GM15510 (cell line): Measurements from ENCODE around the gene CNTF.

Experiments used
- POLR2A ChIP-seq: IDR thresholded peaks from 3 replicates; pipeline ENCODE4 v1.6.1; 2011; ENCODE audit warnings: borderline replicate concordance; ENCODE audit not compliant: insufficient read length; ENCODE audit errors: extremely low read depth

The CNTF gene

DNA sequence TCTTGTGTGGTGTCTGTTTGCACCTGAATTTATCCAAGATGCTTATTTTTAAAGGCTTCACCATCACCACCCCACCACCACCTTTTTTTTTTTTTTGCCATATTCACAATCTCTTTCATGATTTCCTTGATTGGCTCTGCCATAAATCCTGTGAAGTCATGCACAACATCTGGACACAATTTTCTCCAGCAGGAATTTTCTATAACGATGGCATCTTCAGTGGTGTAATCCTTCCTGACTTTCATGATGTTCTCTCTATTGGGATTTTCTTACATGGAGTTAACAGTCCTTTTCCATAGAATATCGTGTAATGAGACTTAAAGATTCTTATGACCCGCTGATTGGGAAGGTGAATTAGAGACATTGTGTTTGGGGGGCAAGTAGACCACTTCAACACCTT is 25.8 kb upstream of the CNTF start:
- TF ChIP-seq POLR2A = no peak

- TF ChIP-seq POLR2A = no peak
Observed at GRCh38 chr11:58597486-58598144, 24.9 kb upstream of the CNTF start.

- TF ChIP-seq POLR2A = no peak
Observed at GRCh38 chr11:58600510-58600909, 22.0 kb upstream of the CNTF start.

DNA sequence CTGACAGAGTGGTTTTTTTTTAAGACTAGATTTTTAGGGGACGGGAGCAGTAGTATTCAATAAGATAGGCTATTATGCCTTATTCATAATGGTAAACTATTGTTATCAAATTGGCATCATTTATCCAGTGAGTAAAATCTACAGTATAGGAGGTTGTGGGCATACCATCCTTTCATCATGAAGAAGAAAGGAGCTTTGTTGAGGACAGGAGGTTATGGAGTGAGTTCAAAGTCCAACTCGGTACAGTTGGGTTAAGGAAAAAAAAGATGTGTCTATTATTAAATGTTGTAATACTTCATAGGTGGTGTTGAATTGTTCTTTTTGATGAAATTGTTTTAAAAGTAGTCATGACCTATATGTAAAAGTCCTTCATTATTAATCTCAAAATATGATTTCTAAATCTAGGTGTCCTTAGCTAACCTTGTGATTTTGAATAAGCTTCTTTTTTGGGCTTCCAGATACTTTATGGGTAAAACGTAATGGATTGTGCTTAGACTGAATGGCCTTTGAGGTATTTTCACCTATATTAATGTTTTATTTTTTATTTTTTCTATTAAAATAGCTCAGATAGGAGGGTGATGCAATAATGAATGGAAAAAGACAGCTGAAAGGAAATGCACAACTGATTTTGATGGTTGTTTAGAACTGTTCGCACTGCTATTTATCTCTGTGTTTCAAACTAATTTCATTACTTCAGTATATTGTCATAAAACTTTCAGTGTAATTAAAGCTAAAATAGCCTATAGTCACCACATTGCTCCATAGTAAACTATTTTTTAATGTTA is 15.3 kb upstream of the CNTF start:
- TF ChIP-seq POLR2A = no peak

- TF ChIP-seq POLR2A = no peak
Observed at GRCh38 chr11:58608331-58608730, 14.1 kb upstream of the CNTF start.

DNA sequence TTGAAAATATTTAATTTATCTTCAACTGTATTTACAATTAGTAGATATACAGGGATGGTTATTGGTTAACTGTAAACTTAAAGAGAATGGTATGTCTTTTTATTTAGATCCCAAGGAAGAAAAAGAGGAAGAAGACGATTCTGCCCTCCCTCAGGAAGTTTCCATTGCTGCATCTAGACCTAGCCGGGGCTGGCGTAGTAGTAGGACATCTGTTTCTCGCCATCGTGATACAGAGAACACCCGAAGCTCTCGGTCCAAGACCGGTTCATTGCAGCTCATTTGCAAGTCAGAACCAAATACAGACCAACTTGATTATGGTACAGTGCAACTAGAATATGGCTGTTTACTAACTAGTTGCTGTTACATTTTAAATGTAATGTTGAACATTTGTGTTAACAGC is 12.7 kb upstream of the CNTF start:
- TF ChIP-seq POLR2A = no peak

- TF ChIP-seq POLR2A = no peak
Observed at GRCh38 chr11:58613228-58613627, 9.2 kb upstream of the CNTF start.

DNA sequence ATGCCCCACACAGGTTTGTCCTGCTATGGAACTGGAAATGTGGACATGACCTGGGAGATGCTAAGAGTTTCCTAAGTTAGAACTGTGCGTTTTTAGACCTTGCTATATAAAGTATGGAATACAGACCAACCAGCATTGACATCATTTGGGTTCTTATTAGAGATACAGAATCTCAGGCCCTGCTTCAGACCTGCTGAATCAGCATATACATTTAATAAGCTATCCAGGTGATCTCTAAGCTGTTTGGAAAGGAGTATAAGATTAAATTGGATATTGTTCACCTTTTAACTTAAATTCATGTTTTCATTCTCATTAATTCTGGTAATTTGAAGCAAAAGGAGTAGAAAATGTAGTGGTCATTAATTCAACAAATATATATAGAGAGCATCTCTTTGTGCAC is 6.9 kb upstream of the CNTF start:
- TF ChIP-seq POLR2A = no peak

DNA sequence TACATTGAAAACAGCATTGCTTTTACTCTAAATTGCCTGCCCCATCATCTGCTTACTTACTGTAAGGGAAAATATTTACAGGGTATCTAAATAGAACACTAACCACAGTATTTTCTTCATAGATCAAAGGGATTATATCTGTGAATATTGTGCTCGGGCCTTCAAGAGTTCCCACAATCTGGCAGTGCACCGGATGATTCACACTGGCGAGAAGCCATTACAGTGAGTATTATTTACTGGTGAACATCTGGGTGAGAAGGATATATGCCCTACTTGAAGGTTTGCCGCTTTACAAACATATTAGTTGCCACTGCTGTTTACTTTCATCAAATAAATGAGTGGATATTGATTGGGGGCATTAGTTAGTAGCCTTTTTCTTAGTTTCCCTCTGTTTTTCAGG is 5.9 kb upstream of the CNTF start:
- TF ChIP-seq POLR2A = no peak

DNA sequence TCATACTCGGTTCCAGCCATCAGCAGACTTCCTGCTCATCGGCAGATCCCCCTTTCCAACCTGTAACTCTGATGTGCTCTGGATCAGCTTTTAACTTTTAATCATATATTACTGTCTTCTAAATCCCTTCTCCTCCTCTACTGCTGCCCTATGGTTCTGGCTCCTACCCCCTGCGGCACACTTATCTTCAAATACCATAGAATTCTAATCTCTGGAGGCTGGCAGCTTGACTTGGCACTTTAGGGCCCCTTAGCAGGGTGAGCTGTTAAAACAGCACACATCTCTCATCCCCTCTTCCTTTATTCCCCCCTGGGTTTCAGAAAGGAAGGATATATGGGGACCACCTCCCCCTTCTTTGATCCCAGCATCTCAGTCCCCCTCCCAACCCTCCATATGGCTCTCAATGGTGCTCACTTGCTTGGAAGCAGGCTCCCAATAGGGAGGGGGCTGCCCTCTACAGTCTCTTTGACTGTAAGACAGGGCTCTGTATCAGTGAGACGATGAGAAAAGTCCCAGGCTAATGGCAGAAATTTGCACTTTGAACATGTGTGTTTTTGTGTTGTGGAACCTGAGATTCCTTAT is 4.4 kb upstream of the CNTF start:
- TF ChIP-seq POLR2A = no peak

DNA sequence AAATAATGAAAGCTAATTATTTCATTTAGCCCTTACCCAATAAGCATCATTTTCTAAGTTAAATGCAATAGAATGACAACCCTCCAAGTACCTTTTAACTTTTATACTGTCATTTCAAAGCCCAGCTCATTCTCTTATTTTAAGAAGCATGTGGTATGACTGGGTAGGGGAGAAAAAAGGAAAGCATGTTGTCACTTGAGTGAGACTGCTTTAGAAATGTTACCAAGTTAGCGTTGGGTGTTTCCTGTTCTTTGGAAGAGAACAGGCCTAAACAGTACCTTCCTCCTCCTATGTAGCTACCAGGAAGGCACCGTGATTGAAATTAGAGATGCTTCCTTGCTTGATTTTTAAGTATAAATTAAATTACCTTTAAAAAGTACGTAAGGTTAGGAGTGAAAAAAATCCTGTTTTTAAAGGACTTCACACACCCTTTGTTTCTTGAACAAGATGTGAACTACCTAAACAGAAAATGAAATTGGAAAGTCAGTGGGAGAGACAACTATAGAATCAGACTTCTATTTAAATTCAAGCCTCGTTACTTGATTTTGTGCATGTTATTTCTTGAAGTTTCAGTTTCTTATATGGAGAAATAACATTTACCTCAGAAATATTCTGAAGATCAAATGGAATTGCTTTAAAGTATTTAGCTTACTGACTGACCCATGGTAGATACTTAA is 741 bp upstream of the CNTF start:
- no peak for TF ChIP-seq POLR2A

- no peak for TF ChIP-seq POLR2A
Observed at GRCh38 chr11:58625086-58625485, 2.6 kb downstream of the CNTF start.

GRCh38 chr11:58625826-58626460 is 3.5 kb downstream of the CNTF start:
- TF ChIP-seq POLR2A = no peak

DNA sequence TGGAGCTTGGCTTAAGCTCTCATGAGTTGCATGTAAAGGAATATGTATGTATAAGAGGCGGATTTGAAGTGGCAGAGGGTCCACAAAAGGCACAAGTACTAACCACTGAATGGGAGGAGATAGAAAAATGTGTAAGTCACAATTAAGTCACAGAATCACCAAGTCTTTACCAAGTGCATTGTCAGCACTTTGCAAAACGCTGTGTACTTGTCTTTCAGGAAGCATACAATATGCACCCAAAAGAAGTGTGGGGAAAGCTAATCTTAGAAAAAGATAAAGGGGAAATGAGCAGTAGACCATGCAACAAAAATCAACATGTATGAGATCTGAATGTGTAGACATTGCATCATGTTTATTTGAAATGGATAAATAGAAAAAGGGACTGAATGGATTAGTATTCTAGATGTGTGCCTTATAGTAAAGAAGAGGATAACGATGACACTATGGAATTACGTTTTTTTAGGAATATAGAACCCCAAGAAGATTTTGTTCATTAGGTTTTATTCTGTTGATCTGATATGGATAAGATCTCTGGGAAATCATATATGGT is 4.5 kb downstream of the CNTF start:
- no peak for TF ChIP-seq POLR2A

- no peak for TF ChIP-seq POLR2A
Observed at GRCh38 chr11:58628446-58628845, 6.0 kb downstream of the CNTF start.
